Activated T-cell treated with anti-CD3 and anti-CD28 coated beads for 4 hours (primary cell): ENCODE measurements around the gene ELF1.
"Not testable (repeated sequence)": the region's sequence is repeated elsewhere in the genome, so short reads cannot be mapped to it uniquely, and the experiment has no call there.

ENCODE experiments used
- DNase-seq: peaks from one replicate; pipeline ENCODE4 v3.0.0-alpha.2; 2020

Gene ELF1

DNA sequence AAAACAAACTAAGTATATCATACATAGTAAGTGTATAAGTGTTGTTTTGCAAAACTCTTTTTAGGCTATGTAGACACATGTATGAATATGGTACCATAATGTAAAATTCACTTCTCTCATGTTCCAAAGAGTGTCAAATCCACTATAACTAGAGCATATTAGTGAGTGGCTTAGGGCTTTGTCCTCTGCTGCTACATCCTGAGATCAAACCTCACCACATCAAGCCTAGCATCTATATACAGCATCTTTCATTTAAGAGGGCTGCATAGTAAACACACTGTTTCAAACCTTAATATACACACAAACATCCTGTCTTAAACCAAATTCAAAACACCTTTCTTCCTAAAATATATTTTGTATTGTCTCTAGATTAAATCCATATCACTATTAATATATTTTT lies 38.7 kb downstream of the ELF1 start:
- no peak for DNase-seq

DNA sequence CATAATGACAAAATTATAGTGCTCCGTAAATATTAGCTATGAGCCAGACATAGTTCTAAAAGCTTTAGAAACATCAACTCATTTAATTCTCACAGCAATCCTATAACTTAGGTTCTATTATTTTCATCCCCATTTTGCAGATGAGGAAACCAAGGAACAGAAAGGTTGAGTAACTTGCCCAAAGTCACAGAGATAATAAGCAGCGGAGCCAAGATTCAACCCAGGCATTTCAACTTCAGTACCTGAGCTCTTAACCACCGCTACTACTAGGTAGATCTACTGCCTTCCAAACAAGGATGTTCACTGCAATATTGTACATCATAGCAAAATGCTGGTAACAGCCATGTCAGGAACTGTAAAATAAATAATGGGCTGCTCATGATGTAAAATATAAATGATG lies 39.9 kb downstream of the ELF1 start:
- no peak for DNase-seq

DNA sequence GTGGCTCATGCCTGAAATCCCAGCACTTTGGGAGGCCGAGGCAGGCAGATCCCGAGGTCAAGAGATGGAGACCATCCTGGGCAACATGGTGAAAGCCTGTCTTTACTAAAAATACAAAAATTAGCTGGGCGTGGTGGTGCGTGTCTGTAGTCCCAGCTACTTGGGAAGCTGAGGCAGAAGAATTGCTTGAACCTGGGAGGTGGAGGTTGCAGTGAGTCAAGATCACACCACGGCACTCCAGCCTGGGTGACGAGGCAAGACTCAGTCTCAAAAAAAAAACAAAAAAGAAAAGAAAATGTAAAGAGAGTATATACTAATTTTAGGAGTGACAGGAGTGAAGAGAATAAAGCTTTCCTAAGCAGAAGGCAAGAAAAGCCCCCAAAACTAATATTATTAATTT lies 41.0 kb downstream of the ELF1 start:
- not testable (repeated sequence) for DNase-seq

DNA sequence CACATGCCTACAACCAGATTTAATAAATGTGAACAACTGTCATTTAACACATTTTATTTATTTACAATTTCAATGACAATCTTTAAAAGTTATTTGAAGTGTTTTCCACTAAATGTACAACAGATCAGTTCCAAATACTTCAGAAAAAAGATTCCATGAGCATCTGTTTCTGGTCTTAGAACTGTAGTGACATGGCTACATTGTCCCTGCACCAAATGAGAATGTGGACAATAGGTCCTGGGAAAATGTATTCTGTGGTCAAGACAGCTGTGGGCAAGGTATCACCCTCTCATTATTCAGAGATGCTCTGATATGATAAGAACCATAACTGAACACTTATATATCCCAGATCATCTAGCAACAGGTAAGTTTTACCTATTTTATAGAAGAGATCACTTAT lies 43.7 kb downstream of the ELF1 start:
- no peak for DNase-seq

DNA sequence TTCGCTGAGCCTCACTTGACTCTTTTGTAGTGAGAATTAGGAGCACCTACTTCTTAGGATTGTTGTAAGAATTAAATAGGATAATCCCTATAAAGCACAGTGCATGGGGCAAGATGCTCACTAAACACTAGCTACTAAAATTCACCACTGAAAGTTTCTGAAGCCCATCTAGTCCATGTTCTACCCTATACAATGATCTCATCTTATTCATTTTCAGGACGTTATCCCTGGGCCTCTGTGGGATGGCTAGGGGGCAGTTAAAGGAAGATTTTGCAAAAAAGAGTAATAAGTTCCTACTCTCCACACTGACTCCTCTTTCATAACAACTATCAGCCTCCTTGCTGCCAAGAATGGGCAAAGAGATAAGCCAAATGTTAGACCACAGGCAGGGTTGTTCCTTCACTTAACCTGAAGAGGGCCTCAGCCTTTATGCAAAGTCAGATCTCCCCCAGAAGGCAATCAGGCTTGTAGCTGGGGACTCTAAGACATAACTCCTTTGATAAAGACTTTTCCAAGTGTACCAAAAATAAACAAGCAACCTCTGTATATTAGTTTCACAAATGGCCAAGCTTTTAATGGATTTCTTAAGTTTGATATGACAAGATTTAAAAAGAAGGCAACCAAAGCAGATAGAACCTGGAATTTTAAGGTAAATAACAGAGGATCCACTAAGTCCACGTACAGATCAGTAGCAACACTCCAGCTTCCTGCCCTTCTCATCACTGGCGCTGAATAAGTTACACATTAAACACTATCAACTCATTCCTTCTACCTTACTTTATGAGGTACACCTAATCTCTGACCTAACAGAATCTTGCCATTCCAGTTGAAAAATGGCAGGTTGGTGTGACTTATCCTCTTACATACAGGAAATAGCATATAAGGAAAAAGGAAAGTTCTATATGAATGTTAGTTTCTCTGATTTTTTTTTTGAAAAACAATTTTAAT lies 44.4 kb downstream of the ELF1 start:
- DNase-seq, result no peak

DNA sequence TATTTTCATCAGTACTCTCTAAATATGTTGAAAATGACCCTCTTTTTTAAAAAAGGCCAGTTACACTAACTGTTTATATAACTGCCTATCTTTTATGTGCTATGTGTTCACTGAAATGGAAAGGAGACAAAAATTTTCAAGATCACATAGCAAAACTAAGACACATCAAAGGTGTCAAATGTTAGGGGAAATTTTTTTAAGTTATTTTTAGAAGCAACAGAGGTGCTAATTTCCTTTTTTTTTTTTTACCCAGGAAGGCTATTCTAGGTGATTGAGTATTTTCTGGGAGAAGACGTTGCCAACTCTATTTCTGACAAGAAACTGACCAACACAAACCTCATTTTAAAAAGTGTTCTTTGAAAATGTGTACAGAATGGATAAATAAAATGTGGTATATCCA lies 45.7 kb downstream of the ELF1 start:
- DNase-seq, result no peak

DNA sequence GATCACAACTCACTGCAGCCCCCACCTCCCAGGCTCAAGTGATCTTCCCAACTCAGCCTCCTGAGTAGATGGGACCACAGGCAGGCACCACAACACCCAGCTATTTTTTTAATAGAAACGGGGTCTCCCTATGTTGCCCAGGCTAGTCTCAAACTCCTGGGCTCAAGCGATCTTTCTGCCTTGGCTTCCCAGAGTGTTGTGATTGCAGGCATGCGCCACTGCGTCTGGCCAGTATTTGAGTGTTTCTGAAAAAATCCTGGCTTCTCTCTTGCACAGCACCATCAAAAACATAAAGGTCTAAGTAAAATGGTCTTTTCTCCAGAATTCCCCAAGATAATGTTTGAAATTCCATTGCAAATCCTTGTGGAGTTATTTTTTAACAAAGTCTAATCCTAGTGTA lies 47.8 kb downstream of the ELF1 start:
- DNase-seq, result no peak

DNA sequence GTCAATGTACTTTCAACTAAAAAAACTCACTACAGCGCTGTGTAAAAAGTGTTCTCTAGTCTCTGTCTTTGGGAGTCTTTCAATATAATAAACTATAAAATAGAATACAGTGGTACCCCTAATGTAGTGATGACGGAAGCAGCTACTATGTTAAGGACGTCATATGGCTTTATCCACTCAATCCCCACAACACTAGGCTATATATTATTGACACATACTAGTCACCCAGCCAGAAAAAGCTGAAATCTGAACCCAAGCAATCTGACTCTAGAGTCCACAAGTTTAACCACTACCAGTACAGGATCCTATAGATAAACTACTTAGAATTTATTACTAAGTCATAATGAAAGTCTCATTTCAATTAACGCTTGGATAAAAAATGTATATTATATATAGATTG lies 48.3 kb downstream of the ELF1 start:
- DNase-seq, result no peak

DNA sequence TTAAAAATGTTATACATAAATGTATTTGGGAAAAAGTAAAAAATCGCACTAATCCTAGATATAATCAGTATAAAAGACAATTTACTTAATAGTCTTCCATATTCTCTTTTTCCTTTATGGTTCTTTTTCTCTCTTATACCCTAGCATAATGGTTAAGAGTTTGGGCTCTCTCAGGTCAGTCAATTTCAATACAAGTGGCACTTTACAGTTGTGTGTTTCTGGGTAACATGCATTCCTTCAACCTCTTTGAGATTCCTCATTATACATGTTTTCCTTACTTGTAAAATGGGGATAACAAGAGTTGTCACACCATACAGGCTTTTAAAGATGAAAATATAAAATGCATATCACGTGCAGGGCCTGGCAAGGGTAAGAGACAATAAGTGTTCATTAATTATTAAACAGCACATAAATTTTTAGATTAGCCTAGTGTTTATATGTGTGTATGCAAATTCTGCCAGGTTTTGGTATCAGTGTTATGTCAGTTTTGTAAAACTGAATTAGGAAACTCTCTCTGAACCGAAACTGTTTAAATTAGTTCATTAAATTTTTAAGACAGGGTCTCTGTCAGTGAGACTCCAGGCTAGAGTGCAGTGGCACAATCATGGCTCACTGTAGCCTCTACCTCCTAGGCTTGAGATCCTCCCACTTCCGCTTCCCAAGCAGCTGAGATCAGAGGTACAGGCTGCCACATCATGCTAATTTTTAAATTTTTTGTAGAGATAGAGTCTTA lies 49.8 kb downstream of the ELF1 start:
- no peak for DNase-seq

DNA sequence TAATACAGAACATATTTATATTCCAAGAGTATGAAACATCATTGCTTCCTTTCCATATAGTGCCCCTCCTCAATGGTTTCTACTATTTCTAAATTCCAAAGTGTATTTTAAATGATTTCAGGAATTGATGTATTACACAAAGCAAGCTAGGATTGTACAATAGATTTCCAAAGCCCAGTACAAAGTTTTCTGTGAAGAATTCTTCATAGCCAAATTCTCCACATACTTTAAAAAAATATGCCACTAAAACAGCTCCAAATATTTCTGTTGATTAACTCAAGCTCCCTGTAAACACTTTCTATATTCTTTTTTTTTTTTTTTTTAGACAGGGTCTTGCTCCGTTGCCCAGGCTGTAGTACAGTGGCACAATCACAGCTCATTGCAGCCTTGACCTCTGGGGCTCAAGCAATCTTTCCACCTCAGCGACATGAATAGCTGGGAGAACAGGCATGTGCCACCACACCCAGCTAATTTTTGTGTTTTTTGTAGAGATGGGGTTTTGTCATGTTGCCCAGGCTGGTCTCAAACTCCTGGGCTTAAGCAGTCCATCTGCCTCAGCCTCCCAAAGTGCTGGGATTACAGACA lies 50.6 kb downstream of the ELF1 start:
- DNase-seq, result no peak

DNA sequence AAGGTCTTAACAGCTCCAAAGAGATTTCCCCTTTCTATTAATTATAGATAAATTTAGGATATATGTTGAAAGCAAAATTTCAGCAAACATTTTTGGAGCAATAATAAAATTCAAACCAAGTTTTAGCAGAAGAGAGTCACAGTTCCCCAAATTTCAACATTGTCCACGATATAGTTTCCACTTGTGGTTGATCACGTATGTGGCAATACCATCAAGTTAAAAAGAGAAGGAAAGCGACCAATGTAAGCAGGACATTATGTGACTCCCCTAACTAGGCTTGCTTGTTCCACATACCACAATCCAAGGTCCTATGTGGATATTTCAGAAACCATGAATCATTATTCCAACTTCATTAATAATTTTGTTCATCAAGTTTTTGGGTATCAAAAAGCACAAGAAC lies 52.8 kb downstream of the ELF1 start:
- no peak for DNase-seq

DNA sequence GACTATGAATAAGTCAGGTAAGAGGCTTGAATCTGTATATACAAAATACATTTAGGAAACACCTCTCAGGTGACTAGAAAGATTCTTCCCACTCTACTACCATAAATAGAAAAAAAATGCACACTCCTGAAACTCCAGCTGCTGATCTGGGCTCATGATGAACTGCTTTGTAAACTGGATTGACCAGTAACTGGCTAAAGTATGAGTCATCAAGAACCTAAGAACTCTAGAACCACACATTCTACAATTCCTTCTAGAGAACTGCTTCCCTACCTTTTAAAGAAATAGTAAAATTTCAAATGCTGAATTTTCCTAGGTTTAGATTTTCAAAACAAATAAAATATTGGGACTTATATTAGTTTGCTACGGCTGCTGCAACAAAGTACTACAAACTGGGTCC lies 55.2 kb downstream of the ELF1 start:
- no peak for DNase-seq

DNA sequence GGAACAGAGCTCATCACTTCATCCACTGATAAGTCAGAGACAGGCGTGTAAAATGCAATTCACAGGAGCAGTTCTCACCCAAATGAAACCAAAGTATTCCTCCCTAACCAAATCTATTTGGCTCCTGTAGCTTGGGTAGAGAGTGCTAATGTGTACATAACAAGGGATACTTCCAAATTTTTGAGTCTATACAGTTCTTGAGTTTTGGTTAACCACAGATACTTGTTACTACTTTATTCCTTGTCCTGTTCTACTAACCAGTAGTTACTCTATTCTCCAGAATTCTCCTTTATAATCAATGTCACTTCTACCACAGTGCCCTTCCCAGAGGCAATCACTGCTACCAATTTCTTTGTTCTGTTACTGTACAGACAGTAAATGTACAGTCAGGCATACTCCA lies 57.3 kb downstream of the ELF1 start:
- no peak for DNase-seq

DNA sequence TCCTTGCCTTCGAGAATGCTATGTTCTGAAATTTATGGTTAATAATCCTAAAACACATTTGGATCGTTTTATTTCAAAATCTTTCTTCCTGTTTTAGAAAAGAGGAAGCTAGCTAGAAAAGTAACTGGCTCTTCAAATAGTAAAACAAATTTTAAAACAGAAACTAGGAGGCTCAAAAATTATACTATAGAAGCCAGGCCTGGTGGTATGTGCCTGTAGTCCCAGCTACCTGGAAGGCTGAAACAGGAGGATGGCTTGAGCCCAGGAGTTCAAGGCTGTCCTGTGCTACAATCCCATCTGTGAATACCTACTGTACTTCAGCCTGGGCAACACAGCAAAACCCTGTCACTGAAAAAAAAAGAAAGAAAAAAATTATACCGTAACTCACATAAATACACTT lies 57.9 kb downstream of the ELF1 start:
- DNase-seq, result no peak

DNA sequence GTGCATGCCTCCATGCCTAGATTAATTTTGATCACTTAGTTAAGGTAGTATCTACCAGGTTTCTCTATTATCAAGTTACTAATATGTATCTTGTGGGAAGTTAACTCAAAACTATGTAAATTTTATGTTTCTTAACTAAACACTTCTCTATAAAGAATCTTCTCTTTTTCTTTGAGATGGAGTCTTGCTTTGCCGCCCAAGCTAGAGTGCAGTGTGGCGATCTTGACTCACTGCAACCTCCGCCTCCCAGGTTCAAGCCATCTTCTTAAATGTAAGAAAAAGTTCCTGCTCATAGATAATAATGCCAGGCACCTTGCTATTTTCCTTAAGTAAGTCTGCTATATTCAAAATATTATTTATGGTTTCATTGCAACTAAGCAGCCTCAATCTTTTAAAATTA lies 58.4 kb downstream of the ELF1 start:
- no peak for DNase-seq

DNA sequence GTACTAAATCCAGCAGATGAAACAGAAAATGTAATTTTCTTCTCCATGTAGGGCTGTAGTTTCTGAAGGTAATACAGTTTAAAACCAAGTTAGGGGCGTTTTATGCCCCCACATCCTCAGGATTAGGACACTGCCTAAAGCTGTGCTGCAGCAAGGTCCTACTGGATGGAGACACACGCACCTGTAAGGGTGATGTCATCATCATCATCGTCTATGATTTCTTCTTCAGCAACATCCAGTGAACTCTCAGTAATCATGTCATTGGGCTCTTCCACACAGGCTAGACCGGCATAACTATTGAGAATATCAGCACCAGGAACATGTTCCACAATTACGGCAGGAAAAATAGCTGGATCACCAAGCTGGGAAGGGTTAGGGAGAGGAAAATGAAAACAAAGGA lies 60.5 kb downstream of the ELF1 start:
- DNase-seq, result no peak

DNA sequence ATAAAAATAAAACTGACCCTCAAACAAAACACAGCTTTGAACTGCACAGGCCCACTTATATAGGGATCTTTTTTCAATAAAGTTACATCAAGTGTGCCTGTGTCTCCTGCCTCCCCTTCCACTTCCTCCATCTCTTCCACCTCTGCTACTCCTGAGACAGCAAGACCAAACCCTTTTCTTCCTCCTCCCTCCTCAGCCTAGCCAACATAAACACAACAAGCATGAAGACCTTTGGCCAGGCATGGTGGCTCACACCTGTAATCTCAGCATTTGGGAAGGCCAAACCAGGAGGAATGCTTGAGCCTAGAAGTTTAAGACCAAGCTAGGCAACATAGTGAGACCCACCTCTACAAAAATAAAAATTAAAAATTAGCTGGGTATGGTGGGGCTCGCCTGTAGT lies 72.6 kb downstream of the ELF1 start:
- DNase-seq, result no peak

DNA sequence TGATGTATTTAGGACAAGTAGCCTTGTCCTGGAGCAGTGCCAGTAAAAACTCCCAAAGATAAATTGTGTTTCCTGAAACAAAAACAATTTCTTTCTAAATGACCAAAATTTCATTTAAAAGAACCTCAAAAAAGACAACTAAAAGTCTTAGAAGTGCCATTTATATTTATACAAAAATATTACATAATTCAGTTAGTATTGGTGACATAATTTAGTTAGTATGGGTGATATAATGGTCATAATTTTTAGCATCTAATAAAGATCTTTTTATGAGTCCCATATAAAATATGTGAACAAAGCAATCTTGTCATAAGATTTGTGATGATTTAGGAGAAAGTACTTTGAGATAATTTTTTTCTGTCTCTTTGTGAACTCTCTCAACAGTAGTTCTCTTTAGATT lies 76.0 kb downstream of the ELF1 start:
- no peak for DNase-seq

DNA sequence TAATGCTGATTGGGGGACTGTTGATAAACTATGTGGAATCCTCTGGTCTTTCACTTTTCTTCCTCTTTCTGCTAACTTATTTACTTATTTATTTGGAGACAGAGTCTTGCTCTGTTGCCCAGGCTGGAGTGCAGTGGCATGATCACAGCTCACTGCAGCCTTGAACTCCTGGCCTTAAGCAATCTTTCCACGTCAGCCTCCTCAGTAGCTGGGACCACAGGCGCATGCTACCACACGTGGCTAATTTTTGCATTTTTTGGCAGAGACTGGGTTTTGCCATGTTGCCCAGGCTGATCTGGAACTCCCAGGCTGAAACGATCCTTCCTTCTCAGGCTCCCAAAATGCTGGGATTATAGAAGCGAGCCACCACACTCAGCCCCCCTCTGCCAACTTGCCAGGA lies 77.5 kb downstream of the ELF1 start:
- no peak for DNase-seq

DNA sequence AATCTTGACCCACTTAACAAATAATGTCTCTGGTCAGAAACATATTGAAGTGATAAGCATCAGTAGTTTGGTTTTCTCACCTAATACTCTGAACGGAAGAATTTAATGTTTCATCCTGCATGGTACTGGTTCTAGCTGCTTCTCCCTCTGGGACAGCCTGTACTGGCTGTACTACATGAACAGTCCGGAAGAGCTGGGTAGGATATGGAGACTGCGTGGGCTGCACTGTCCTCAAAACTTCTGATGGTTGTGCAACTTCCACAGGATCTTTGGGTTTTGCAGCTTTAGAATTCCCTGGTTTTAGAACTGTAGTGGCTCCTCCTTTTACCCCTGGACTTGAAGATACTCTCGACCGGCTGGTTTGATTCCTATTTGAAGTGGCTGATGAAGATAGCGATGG lies 78.3 kb downstream of the ELF1 start:
- DNase-seq, result no peak

DNA sequence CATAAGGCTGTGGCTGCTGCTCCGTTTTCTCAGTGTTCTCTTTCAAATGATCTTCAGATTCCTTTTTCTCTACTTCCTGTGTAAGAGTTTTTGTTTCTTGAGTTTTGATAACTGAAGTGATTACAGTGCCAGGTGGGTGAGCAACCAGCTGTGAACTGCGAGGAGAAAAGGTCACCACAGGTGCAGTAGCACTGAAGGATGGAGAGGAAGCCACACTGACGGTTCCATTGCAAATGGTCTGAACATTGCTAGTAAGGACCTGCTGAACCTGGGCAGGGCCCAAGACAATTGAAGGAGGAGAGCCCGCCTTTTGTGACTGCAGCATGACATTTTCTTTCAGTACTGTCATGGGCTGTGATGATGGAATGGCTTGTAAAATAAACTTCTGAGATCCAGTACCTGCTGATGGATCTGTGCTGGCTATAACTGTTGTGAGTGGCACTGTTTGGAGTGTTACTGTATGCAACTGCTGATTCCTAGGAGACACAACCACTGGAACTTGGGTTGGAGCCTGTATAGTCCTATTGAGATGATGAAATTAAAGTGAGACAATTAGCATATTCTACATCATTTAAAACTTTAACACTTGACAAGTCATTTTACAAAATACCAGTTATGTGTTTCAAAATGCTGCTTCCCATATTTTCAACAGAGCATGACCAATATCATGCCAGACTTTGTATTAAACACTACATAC lies 85.5 kb downstream of the ELF1 start:
- no peak for DNase-seq

DNA sequence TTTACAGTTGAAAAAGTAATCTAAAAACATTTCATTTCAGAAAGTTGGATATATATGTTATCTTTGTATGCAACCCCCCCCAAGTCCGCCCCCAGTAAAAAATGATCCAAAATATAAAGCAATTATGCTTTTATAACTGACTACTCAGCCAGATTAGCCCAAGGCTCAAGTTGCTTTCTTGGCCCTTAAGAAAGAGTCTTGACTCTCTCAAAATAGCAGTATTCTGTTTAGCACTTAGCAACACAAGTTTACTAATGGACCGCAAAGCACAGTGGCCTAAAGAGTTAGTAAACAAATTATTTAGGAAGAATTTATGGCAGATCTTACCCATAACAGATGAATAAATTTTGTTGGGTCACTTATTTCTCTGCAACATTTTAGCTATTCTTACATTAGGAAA lies 86.9 kb downstream of the ELF1 start:
- DNase-seq, result no peak

DNA sequence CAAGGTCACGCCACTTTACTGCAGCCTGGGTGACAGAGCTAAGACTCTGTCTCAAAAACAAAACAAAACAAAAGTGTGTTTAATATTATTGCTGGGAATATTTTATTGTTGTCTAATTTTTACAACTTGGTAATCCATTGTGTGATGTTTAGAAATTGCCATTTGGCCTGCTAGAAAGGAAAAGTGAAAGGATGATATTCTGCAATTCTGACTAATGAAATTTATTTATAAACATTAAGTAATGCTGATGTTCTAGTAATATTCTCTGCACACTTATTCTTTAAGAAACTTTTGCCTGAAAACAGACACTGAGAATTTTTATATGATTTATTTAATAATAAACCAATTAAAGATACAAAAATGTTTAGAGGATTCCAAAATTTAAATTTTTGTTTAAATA lies 87.4 kb downstream of the ELF1 start:
- no peak for DNase-seq
